ENCODE data around the gene ASB6. TPM values are rescaled to one million over a fixed set of nuclear protein-coding genes. Genes with fewer than 3 reads are reported as not detected.

ASB6 gene
- total and polyA plus RNA-seq, 2 of the 13 experiments (the other 11 are each of a cell fraction or from before 2014, with no cell fraction given) = 8.2 to 8.4 TPM

DNA sequence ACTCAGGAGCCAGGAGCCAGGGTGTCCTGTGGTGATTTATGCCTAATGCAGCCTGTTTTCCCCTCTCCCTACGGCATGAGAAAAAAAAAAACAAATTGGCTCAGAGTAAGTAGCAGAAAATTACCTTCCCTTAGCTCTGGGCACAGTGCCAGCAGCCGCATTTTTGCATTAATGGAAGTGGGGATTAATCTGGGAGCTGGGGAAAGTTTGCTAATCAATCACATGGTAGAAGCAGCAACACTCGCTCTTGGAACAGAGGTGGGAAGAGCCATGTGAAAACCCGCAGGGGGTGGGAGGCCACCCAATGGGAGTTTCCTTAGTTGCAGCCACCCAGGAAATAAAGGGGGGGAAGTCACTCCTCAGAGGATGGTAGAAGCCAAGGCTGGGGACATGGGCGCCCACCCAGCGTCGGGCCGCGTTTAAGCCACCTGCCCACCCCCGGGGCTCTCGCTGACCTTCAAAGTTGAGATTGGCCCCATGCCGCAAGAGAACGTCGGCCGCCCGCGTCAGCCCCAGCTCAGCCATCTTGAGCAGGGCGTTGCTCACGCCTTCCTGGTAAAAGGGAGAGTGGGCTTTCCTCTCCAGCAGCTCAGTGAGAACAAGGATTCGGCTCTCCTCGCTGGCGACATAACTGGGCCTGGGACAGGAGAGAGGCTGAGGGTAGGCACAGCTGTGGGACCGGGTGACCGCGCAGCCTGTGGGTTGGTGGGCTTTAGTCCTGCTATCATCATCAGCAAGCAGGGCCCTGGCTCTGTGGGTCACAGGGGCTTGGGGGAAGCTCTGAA lies 1.7 kb downstream of the ASB6 start:
- Histone ChIP-seq H3K27ac (ENCODE audit: extremely low read length, insufficient read depth, low read length) (no peak overlapping the region), H3K4me2 (ENCODE audit: low read depth, low read length) (peak overlapping the region; percentile 99), H3K4me1 (ENCODE audit: insufficient read depth, low read length) (peaks cover 30% of the 10 kb centered on the region), H3K27me3 (ENCODE audit: control insufficient read depth in 1 of 2, insufficient read depth in 2 of 2, low read length in 2 of 2) (no peaks in the 10 kb centered on the region; a peak in 1 of 5 replicates), H3K36me3 (replicated peaks in 1 of 2; ENCODE audit: control insufficient read depth in 1 of 2, insufficient read depth in 2 of 2, low read length in 2 of 2) (peaks cover 17 to 37% of the 10 kb centered on the region in 2 experiments; a peak in 4 of 5 replicates), H4K20me1 (ENCODE audit: insufficient read depth, low read length) (peaks cover 9% of the 10 kb centered on the region; the same call in 1 of the 2 replicates), H3K9ac (ENCODE audit: insufficient read depth, low read depth, low read length) (peak overlapping the region; percentile 94), H3K9me3 (ENCODE audit: low read length) (no peaks in the 10 kb centered on the region), H2AFZ (ENCODE audit: low read length) (no peak overlapping the region), H3K79me2 (ENCODE audit: insufficient read depth, low read length) (peaks cover 23% of the 10 kb centered on the region), H3K4me3 (replicated peaks in 1 of 3; ENCODE audit: insufficient read depth in 1 of 3, low read depth in 2 of 3, low read length in 3 of 3) (peak overlapping the region; percentile 92 to 100 (median 98))
- no peak for TF ChIP-seq ZNF562 (CRISPR knock-in tag; IDR thresholded peaks at IDR 0.05; ENCODE audit: borderline replicate concordance)
- TF ChIP-seq ETV6 (CRISPR knock-in tag; conservative IDR thresholded peaks at IDR 0.05) = no peak
- TF ChIP-seq, protein P1, sequence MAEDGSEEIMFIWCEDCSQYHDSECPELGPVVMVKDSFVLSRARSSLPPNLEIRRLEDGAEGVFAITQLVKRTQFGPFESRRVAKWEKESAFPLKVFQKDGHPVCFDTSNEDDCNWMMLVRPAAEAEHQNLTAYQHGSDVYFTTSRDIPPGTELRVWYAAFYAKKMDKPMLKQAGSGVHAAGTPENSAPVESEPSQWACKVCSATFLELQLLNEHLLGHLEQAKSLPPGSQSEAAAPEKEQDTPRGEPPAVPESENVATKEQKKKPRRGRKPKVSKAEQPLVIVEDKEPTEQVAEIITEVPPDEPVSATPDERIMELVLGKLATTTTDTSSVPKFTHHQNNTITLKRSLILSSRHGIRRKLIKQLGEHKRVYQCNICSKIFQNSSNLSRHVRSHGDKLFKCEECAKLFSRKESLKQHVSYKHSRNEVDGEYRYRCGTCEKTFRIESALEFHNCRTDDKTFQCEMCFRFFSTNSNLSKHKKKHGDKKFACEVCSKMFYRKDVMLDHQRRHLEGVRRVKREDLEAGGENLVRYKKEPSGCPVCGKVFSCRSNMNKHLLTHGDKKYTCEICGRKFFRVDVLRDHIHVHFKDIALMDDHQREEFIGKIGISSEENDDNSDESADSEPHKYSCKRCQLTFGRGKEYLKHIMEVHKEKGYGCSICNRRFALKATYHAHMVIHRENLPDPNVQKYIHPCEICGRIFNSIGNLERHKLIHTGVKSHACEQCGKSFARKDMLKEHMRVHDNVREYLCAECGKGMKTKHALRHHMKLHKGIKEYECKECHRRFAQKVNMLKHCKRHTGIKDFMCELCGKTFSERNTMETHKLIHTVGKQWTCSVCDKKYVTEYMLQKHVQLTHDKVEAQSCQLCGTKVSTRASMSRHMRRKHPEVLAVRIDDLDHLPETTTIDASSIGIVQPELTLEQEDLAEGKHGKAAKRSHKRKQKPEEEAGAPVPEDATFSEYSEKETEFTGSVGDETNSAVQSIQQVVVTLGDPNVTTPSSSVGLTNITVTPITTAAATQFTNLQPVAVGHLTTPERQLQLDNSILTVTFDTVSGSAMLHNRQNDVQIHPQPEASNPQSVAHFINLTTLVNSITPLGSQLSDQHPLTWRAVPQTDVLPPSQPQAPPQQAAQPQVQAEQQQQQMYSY (CRISPR knock-in tag; IDR thresholded peaks at IDR 0.05) = no peak
- TF ChIP-seq ZNF160 (CRISPR knock-in tag; IDR thresholded peaks at IDR 0.05) = no peak
- peak; percentile 35 for TF ChIP-seq AGO2 (optimal IDR thresholded peaks at IDR 0.05; ENCODE audit: low read depth, low read length)
- TF ChIP-seq KDM6A (CRISPR knock-in tag; IDR thresholded peaks at IDR 0.05; ENCODE audit: low read depth) = no peak
- no peak for TF ChIP-seq HIVEP1 (CRISPR knock-in tag; IDR thresholded peaks at IDR 0.05)
- DNase-seq (ENCODE audit: low spot score) (no peak), ATAC-seq (no peak), FAIRE-seq (no peak)
- intact Hi-C loops (cut with micrococcal nuclease; ENCODE audit: unreplicated experiment) (loop anchor here (5.0 kb wide), 1 partner anchor 142 kb away; no protein-coding TSS in a partner anchor), in situ Hi-C loops (cut with HindIII; ENCODE audit: extremely low pct_ligation_motif_present, low pct_unique_long_range_greater_than_20kb) (loop anchor here (10.0 kb wide), 1 partner anchor 145 kb away; no protein-coding TSS in a partner anchor)
- POLR2A ChIA-PET = interaction anchor here (1.5 kb wide), 1 partner anchor 13 kb away, joined by 4 read pairs; no protein-coding TSS in a partner anchor
- CTCF ChIA-PET (ENCODE audit: low intra/inter-chr PET ratio, low total read pairs) = no interaction called here
- BruUV-seq (replicated peaks) = no TSS peak
- WGBS (ENCODE audit: low lambda C conversion rate) = 93% methylated on average over 19 of the region's 25 CpGs
